GM19351 (cell line): ENCODE measurements around the gene MUC15.

ENCODE experiments used
- ATAC-seq: cut with Tn5 transposase; IDR thresholded peaks from one replicate; pipeline ENCODE4 v1.9.1; 2021; ENCODE audit warnings: mild to moderate bottlenecking, moderate library complexity; ENCODE audit not compliant: unreplicated experiment

MUC15 gene

GRCh38 chr11:26575946-26576345 is 3.9 kb upstream of the MUC15 start:
- ATAC-seq: no peak

- no peak for ATAC-seq
Observed at GRCh38 chr11:26573896-26574295, 1.8 kb upstream of the MUC15 start.

- no peak for ATAC-seq
Observed at GRCh38 chr11:26572770-26573402, 823 bp upstream of the MUC15 start.

- ATAC-seq: no peak
Observed at GRCh38 chr11:26569646-26570045, 2.4 kb downstream of the MUC15 start.

- ATAC-seq: no peak
Observed at GRCh38 chr11:26558190-26558589, 13.9 kb downstream of the MUC15 start.

GRCh38 chr11:26557666-26558065 is 14.4 kb downstream of the MUC15 start:
- no peak for ATAC-seq

GRCh38 chr11:26556582-26556981 is 15.5 kb downstream of the MUC15 start:
- ATAC-seq: no peak

- ATAC-seq: no peak
Observed at GRCh38 chr11:26554455-26554854, 17.6 kb downstream of the MUC15 start.

- ATAC-seq: no peak
Observed at GRCh38 chr11:26553182-26553581, 18.9 kb downstream of the MUC15 start.

GRCh38 chr11:26551186-26551801 is 20.8 kb downstream of the MUC15 start:
- no peak for ATAC-seq

- ATAC-seq: no peak
Observed at GRCh38 chr11:26550022-26550421, 22.0 kb downstream of the MUC15 start.

- no peak for ATAC-seq
Observed at GRCh38 chr11:26549176-26549575, 22.9 kb downstream of the MUC15 start.

- no peak for ATAC-seq
Observed at GRCh38 chr11:26541870-26542269, 30.2 kb downstream of the MUC15 start.

GRCh38 chr11:26539517-26539916 is 32.5 kb downstream of the MUC15 start:
- no peak for ATAC-seq

GRCh38 chr11:26537341-26537740 is 34.7 kb downstream of the MUC15 start:
- no peak for ATAC-seq

GRCh38 chr11:26527685-26528084 is 44.4 kb downstream of the MUC15 start:
- no peak for ATAC-seq

- no peak for ATAC-seq
Observed at GRCh38 chr11:26522912-26523610, 49.0 kb downstream of the MUC15 start.

GRCh38 chr11:26519469-26519868 is 52.6 kb downstream of the MUC15 start:
- no peak for ATAC-seq

GRCh38 chr11:26512196-26512595 is 59.9 kb downstream of the MUC15 start:
- no peak for ATAC-seq

GRCh38 chr11:26510756-26511155 is 61.3 kb downstream of the MUC15 start:
- no peak for ATAC-seq

- ATAC-seq: no peak
Observed at GRCh38 chr11:26510164-26510563, 61.9 kb downstream of the MUC15 start.
